ENCODE measurements around the gene EPAS1.

EPAS1 gene

GRCh38 chr2:46303233-46303632, 6.0 kb downstream of the EPAS1 start:
- DNase-seq, result no peak

- no peak for DNase-seq
These were observed 6.6 kb downstream of the EPAS1 start for GRCh38 chr2:46303822-46304221.

- no peak for DNase-seq
These were observed 7.4 kb downstream of the EPAS1 start for GRCh38 chr2:46304635-46305034.

- DNase-seq, result no peak
These were observed 8.0 kb downstream of the EPAS1 start for GRCh38 chr2:46305187-46305586.

GRCh38 chr2:46305767-46306166, 8.6 kb downstream of the EPAS1 start:
- DNase-seq, result no peak

GRCh38 chr2:46306330-46306751, 9.1 kb downstream of the EPAS1 start:
- DNase-seq, result no peak

GRCh38 chr2:46306988-46307655, 9.9 kb downstream of the EPAS1 start:
- no peak for DNase-seq

GRCh38 chr2:46308081-46308480, 10.9 kb downstream of the EPAS1 start:
- DNase-seq, result no peak

GRCh38 chr2:46308629-46309028, 11.4 kb downstream of the EPAS1 start:
- DNase-seq, result no peak

GRCh38 chr2:46309052-46309953, 12.1 kb downstream of the EPAS1 start:
- no peak for DNase-seq

- no peak for DNase-seq
These were observed 13.2 kb downstream of the EPAS1 start for GRCh38 chr2:46310446-46310845.

- no peak for DNase-seq
These were observed 14.5 kb downstream of the EPAS1 start for GRCh38 chr2:46311651-46312223.

- no peak for DNase-seq
These were observed 15.9 kb downstream of the EPAS1 start for GRCh38 chr2:46313063-46313462.

GRCh38 chr2:46314065-46314835, 17.0 kb downstream of the EPAS1 start:
- no peak for DNase-seq

- no peak for DNase-seq
These were observed 18.1 kb downstream of the EPAS1 start for GRCh38 chr2:46315103-46315890.

- DNase-seq, result no peak
These were observed 19.9 kb downstream of the EPAS1 start for GRCh38 chr2:46317094-46317486.

GRCh38 chr2:46318579-46319460, 21.6 kb downstream of the EPAS1 start:
- no peak for DNase-seq

GRCh38 chr2:46319711-46320110, 22.5 kb downstream of the EPAS1 start:
- no peak for DNase-seq

- no peak for DNase-seq
These were observed 22.9 kb downstream of the EPAS1 start for GRCh38 chr2:46320141-46320567.

GRCh38 chr2:46323730-46324129, 26.5 kb downstream of the EPAS1 start:
- no peak for DNase-seq

Measured in effector CD8-positive, alpha-beta T cell (primary cell).